K562 (cell line): ENCODE data around the gene ATP1A3. TPM values are rescaled to one million over a fixed set of nuclear protein-coding genes. Genes with fewer than 3 reads are reported as not detected.

Experiments
- ATAC-seq: fragments of 200-7000 bp; cut with Tn5 transposase; 3 replicates; pipeline ENCODE4 v1.9.1; 2020; ENCODE audit warnings: moderate library complexity
- BruUV-seq: library from RNA; stranded (reverse); fragments of 400-500 nt; replicated peaks from 2 replicates; lab custom pipeline; 2021; lab: Mats Ljungman, UMichigan
- CTCF ChIA-PET: fragments of 300-600 bp; formaldehyde crosslinking; extraction: SDS; loops from one replicate; lab custom pipeline; 2021; ENCODE audit warnings: low intra/inter-chr PET ratio; lab: Yijun Ruan, JAX
- POLR2A ChIA-PET: fragments of 300-600, 350-650 bp; sonication (Branson Sonifier 250); formaldehyde crosslinking; extraction: SDS; loops from one replicate; lab custom pipeline; 2021; ENCODE audit warnings: antibody characterized with exemption, inconsistent platforms; lab: Yijun Ruan, JAX
- DNase-seq, 4 experiments: peaks; one replicate each; pipeline versions ENCODE4 v3.0.0 to v3.0.0-alpha.2; 2011 to 2018; ENCODE audit warnings: low spot score in 3 of 4, mixed read lengths in 3 of 4; ENCODE audit errors: extremely low read depth in 1 of 4
- FAIRE-seq: peaks from 2 replicates; lab custom pipeline; 2011; peaks lifted over from hg19 to GRCh38; lab: Jason Lieb, UNC
- H2AFZ ChIP-seq: 2 replicates; pipeline ENCODE4 v1.6.0; 2011; ENCODE audit warnings: low read depth, low read length, control low read depth, inconsistent platforms
- H3K27ac ChIP-seq: fragments of 200-600 bp; 3 replicates; pipeline ENCODE4 v1.8.0; 2011; ENCODE audit warnings: low read depth, mild to moderate bottlenecking, control low read depth, inconsistent platforms, low read length, moderate library complexity, mixed read lengths; ENCODE audit errors: extremely low read depth
- H3K27me3 ChIP-seq, 2 experiments: fragments of 300-600 bp in 1 of 2; 2 replicates in 1 of 2; 3 replicates in 1 of 2; pipeline versions ENCODE4 v1.6.0 to v1.8.0; 2011; ENCODE audit warnings: inconsistent platforms in 2 of 2, low read length in 2 of 2, mild to moderate bottlenecking in 1 of 2, mixed read lengths in 1 of 2, moderate library complexity in 1 of 2; ENCODE audit not compliant: control insufficient read depth in 2 of 2, insufficient read depth in 2 of 2
- H3K36me3 ChIP-seq: fragments of 300-600 bp; 3 replicates; pipeline ENCODE4 v1.8.0; 2011; ENCODE audit warnings: mild to moderate bottlenecking, low read length, inconsistent platforms; ENCODE audit not compliant: control insufficient read depth, insufficient read depth
- H3K4me1 ChIP-seq, 2 experiments: fragments of 200-600 bp in 1 of 2; replicated peaks in 1 of 2; 2 replicates in 1 of 2; 3 replicates in 1 of 2; pipeline versions ENCODE4 v1.5.1 to v1.8.0; 2011; ENCODE audit warnings: inconsistent platforms in 2 of 2, low read length in 2 of 2, mild to moderate bottlenecking in 1 of 2, mixed read lengths in 1 of 2, moderate library complexity in 1 of 2; ENCODE audit not compliant: control insufficient read depth in 2 of 2, insufficient read depth in 2 of 2
- H3K4me2 ChIP-seq: 2 replicates; pipeline ENCODE4 v1.6.1; 2011; ENCODE audit warnings: low read length, control low read depth, inconsistent platforms, mixed read lengths; ENCODE audit not compliant: insufficient read depth
- H3K4me3 ChIP-seq: fragments of 200-600 bp; sonication (generic), shearing (Covaris generic); 2 replicates; pipeline ENCODE4 v1.5.1; 2016; ENCODE audit warnings: control low read depth, inconsistent platforms
- H3K79me2 ChIP-seq: fragments of 200-600 bp; 3 replicates; pipeline ENCODE4 v1.8.0; 2011; ENCODE audit warnings: low read length, inconsistent platforms; ENCODE audit not compliant: control insufficient read depth, insufficient read depth
- H3K9ac ChIP-seq, 2 experiments: 2 replicates each; pipeline versions ENCODE4 v1.6.0 to v1.6.1; 2011; ENCODE audit warnings: low read depth in 2 of 2, low read length in 2 of 2, control low read depth in 1 of 2, inconsistent platforms in 1 of 2, mild to moderate bottlenecking in 1 of 2, mixed read lengths in 1 of 2; ENCODE audit not compliant: insufficient read depth in 1 of 2
- H3K9me1 ChIP-seq: one replicate; pipeline ENCODE4 v1.6.0; 2011; ENCODE audit warnings: inconsistent platforms, mild to moderate bottlenecking, low read length, moderate library complexity; ENCODE audit not compliant: control insufficient read depth, insufficient read depth
- H3K9me3 ChIP-seq: replicated peaks from 2 replicates; pipeline ENCODE4 v1.5.1; 2011; ENCODE audit warnings: low read depth, low read length, inconsistent platforms; ENCODE audit not compliant: control insufficient read depth, insufficient read depth
- H4K20me1 ChIP-seq: replicated peaks from 2 replicates; pipeline ENCODE4 v1.6.1; 2011; ENCODE audit warnings: low read length, inconsistent platforms, mixed read lengths; ENCODE audit not compliant: control insufficient read depth, insufficient read depth
- ARHGAP35 ChIP-seq: fragments of 450-650 bp; IDR thresholded peaks from 2 replicates; pipeline ENCODE4 v1.6.1; 2018; ENCODE audit not compliant: partially characterized antibody
- CBFA2T2 ChIP-seq: fragments of 450-650 bp; conservative IDR thresholded peaks from 2 replicates; pipeline ENCODE4 v1.6.1; 2017; ENCODE audit warnings: mild to moderate bottlenecking
- CEBPZ ChIP-seq: fragments of 150-350 bp; IDR thresholded peaks from 2 replicates; pipeline ENCODE4 v1.6.1; 2014; ENCODE audit warnings: low read depth, mild to moderate bottlenecking, low read length, borderline replicate concordance
- CTBP1 ChIP-seq: fragments of 450-650 bp; IDR thresholded peaks from 2 replicates; pipeline ENCODE4 v1.6.1; 2016; ENCODE audit warnings: borderline replicate concordance
- LARP7 ChIP-seq: fragments of 450-650 bp; IDR thresholded peaks from 2 replicates; pipeline ENCODE4 v1.6.1; 2016
- MBD1 ChIP-seq: fragments of 250-450 bp; sonication (Bioruptor Pico); IDR thresholded peaks from 2 replicates; pipeline ENCODE4 v1.8.0; 2022; ENCODE audit warnings: inconsistent platforms
- MBD2 ChIP-seq: sonication (generic); IDR thresholded peaks from 2 replicates; pipeline ENCODE4 v1.6.1; 2016; ENCODE audit warnings: low read depth, borderline replicate concordance
- TOE1 ChIP-seq, 2 experiments: fragments of 450-650 bp in 1 of 2; sonication (generic) in 1 of 2; formaldehyde crosslinking in 1 of 2; IDR thresholded peaks; 2 replicates each; pipeline versions ENCODE4 v1.7.1 to v1.8.0; 2016 to 2022; ENCODE audit warnings: borderline replicate concordance in 2 of 2, mild to moderate bottlenecking in 2 of 2, antibody characterized with exemption in 1 of 2, inconsistent platforms in 1 of 2, low read depth in 1 of 2, missing genetic modification reagents in 1 of 2, moderate library complexity in 1 of 2
- ZEB2 ChIP-seq: fragments of 450-650 bp; IDR thresholded peaks from 2 replicates; pipeline ENCODE4 v1.6.1; 2016
- ZNF511 ChIP-seq: sonication (generic); formaldehyde crosslinking; IDR thresholded peaks from 2 replicates; pipeline ENCODE4 v1.8.0; 2022; ENCODE audit warnings: mild to moderate bottlenecking, missing genetic modification reagents
- WGBS: fragments of 100-300 bp; shearing (Covaris generic); methylation state at CpG from one replicate; pipeline ENCODE4 v1.1.6; 2016; ENCODE audit warnings: low coverage, mixed read lengths; ENCODE audit not compliant: insufficient coverage; ENCODE audit errors: missing lambda C conversion rate; 5-methylcytosine and 5-hydroxymethylcytosine counted together
- in situ Hi-C: fragments of 300-500 bp; cut with MboI; formaldehyde crosslinking; loops from 4 replicates; pipeline ENCODE4 v1.15.0; 2018; ENCODE audit warnings: inconsistent platforms, mixed read lengths
- intact Hi-C: fragments of 100-400 bp; cut with micrococcal nuclease; formaldehyde crosslinking; loops from 2 replicates; pipeline ENCODE4 v1.14.2; 2022
- polyA plus RNA-seq, 8 experiments: library from polyadenylated mRNA; depleted of rRNA in 4 of 8; stranded (reverse) in 5 of 8; unstranded in 3 of 8; fragments of >200 nt; fragmentation: Nextera tagmentation in 2 of 8; fragmentation: Illumina TruSeq in 1 of 8; extraction: Ambion mirVana in 2 of 8; extraction: Trizol in 1 of 8; gene quantifications; 2 replicates each; pipeline versions ENCODE4 v1.2.1 to v1.2.3, GENCODE V29; 2011 to 2014; ENCODE audit warnings: inconsistent platforms in 1 of 8, missing spikeins in 1 of 8
- total RNA-seq, 7 experiments: library from RNA; depleted of rRNA in 6 of 7; stranded (reverse); fragments of >200 nt in 6 of 7; fragmentation: Illumina TruSeq in 2 of 7; extraction: Trizol in 2 of 7; gene quantifications; 2 replicates each; pipeline versions ENCODE4 v1.2.1 to v1.2.3, GENCODE V29; 2011 to 2021; ENCODE audit warnings: low replicate concordance in 1 of 7
- TF ChIP-seq, protein P1 (sequence below): fragments of 200-800 bp; sonication (Bioruptor generic); IDR thresholded peaks from 2 replicates; pipeline ENCODE4 v1.6.1; 2017; ENCODE audit warnings: missing genetic modification characterization, missing compliant biosample characterization

ATP1A3 gene
- total and polyA plus RNA-seq, 9 of the 15 experiments (the other 6 are each of a cell fraction or from before 2014, with no cell fraction given), result 0.03 to 1.0 (median 0.17) TPM; not detected in 3

GRCh38 chr19:41926763-41927496 lies 67.1 kb downstream of the ATP1A3 start (continued):
- TF ChIP-seq TOE1 (IDR thresholded peaks at IDR 0.05; ENCODE audit: borderline replicate concordance) (0 out of 2 replicates have a peak, but pooled peaks have one; percentile 19), TOE1 (CRISPR knock-in tag; IDR thresholded peaks at IDR 0.05; ENCODE audit: borderline replicate concordance, low read depth) (no peak), LARP7 (0 out of 2 replicates have a peak, but pooled peaks have one; percentile 16), ARHGAP35 (peak; percentile 58), MBD1 (no peak)

- no peak for DNase-seq
- no TSS peak for BruUV-seq
- Histone ChIP-seq H3K9ac (no peak overlapping the region), H2AFZ (no peak overlapping the region), H3K9me3 (no peaks in the 10 kb centered on the region), H3K27ac (no peak overlapping the region), H4K20me1 (no peaks in the 10 kb centered on the region), H3K79me2 (peaks cover 8% of the 10 kb centered on the region; the same call in 2 of the 3 replicates), H3K27me3 (no peaks in the 10 kb centered on the region; a peak in 2 of 5 replicates), H3K4me2 (no peak overlapping the region), H3K4me3 (no peak overlapping the region), H3K36me3 (no peaks in the 10 kb centered on the region), H3K4me1 (peaks cover 30 to 53% of the 10 kb centered on the region in 2 experiments), H3K9me1 (no peaks in the 10 kb centered on the region)
- FAIRE-seq, result no peak
- in situ Hi-C loops, result no loop called here
- no peak for ATAC-seq
- POLR2A ChIA-PET, result interaction anchor here (1.0 kb wide), 1 partner anchor 9 kb away, joined by 3 read pairs; no protein-coding TSS in a partner anchor
- WGBS, result 19% methylated on average over 20 of the region's 27 CpGs
- CTCF ChIA-PET, result no interaction called here
- intact Hi-C loops, result no loop called here
- no peak for TF ChIP-seq CEBPZ
- TF ChIP-seq CTBP1, result peak; percentile 14; the same call in 1 of the 2 replicates
- TF ChIP-seq CBFA2T2, result peak; percentile 29; the same call in 1 of the 2 replicates
- no peak for TF ChIP-seq ZNF511 (CRISPR knock-in tag)
- TF ChIP-seq, protein P1, sequence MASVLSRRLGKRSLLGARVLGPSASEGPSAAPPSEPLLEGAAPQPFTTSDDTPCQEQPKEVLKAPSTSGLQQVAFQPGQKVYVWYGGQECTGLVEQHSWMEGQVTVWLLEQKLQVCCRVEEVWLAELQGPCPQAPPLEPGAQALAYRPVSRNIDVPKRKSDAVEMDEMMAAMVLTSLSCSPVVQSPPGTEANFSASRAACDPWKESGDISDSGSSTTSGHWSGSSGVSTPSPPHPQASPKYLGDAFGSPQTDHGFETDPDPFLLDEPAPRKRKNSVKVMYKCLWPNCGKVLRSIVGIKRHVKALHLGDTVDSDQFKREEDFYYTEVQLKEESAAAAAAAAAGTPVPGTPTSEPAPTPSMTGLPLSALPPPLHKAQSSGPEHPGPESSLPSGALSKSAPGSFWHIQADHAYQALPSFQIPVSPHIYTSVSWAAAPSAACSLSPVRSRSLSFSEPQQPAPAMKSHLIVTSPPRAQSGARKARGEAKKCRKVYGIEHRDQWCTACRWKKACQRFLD, result no peak
- TF ChIP-seq ZEB2, result peak; percentile 93
- no peak for TF ChIP-seq MBD2
These were observed 67.8 kb downstream of the ATP1A3 start for GRCh38 chr19:41926028-41926762.
